ENCODE measurements around the gene LIG1. TPM values are rescaled to one million over a fixed set of nuclear protein-coding genes. Genes with fewer than 3 reads are reported as not detected.
A peak's percentile ranks its signal among the peaks of the same experiment; 100 is the strongest.

LIG1 gene
- total RNA-seq, 2 donors from 2014 or later = 3.1 to 4.2 TPM

DNA sequence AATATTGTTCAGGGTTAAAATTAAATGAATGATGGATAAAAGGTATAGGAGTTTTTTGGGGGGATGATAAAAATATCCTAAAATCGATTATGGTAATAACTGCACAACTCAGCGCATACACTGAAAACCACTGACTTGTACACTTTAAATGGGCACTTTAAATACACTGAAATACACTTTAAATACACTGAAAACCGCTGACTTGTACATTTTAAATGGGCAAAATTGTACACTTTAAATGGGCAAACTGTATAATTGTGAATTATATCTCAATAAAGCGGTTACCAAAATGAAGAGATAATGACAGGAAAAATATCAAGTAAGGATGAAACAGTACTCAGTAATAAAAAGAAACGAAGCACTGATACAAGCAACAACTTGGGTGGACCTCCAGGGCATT lies 1.5 kb downstream of the LIG1 start:
- Histone ChIP-seq H3K4me1 (peaks cover 0 to 14% of the 10 kb centered on the region in 2 donors), H3K4me3 (no peak overlapping the region), H3K9me3 (no peaks in the 10 kb centered on the region), H3K27me3 (no peaks in the 10 kb centered on the region), H3K36me3 (no peaks in the 10 kb centered on the region), H3K27ac (no peak overlapping the region)
- DNase-seq (ENCODE audit: low spot score) = no peak
- TF ChIP-seq, protein P1, sequence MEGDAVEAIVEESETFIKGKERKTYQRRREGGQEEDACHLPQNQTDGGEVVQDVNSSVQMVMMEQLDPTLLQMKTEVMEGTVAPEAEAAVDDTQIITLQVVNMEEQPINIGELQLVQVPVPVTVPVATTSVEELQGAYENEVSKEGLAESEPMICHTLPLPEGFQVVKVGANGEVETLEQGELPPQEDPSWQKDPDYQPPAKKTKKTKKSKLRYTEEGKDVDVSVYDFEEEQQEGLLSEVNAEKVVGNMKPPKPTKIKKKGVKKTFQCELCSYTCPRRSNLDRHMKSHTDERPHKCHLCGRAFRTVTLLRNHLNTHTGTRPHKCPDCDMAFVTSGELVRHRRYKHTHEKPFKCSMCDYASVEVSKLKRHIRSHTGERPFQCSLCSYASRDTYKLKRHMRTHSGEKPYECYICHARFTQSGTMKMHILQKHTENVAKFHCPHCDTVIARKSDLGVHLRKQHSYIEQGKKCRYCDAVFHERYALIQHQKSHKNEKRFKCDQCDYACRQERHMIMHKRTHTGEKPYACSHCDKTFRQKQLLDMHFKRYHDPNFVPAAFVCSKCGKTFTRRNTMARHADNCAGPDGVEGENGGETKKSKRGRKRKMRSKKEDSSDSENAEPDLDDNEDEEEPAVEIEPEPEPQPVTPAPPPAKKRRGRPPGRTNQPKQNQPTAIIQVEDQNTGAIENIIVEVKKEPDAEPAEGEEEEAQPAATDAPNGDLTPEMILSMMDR (IDR thresholded peaks at IDR 0.05) = no peak

DNA sequence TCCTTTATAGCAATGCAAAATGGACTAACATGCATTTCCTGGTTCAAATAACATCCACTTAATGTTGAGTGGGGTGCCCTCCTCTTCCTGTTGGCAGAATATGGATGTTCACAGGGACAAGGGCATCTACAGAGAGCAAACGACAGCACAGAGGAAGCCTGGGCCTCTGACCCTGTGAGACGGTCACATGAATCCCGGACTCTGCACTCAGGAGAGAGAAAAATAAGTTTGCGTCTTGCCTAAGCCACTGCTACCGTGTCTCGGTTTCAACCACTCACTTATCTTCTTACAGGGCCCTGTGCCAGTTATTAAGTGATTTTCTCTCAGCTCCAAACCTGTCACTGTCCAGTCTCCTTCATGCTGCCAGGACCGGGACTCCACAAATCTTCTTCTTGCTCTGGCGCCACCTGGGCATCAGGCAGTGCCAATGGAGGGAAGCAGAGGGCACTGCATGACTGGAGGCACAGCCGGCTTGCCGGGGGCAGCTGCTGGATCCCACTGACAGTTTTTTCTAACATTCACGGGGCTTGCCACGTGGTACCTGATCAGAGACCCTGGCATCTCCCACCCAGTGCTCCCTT lies 11.8 kb downstream of the LIG1 start:
- H3K27me3 ChIP-seq = no peaks in the 10 kb centered on the region
- TF ChIP-seq, protein P1 (IDR thresholded peaks at IDR 0.05) = peak in 1 of 2 donors; percentile 35
- no peaks in the 10 kb centered on the region for H3K36me3 ChIP-seq
- no peak for DNase-seq (ENCODE audit: low spot score)
- H3K4me3 ChIP-seq = no peak overlapping the region
- H3K4me1 ChIP-seq = no peaks in the 10 kb centered on the region
- no peak overlapping the region for H3K27ac ChIP-seq
- no peaks in the 10 kb centered on the region for H3K9me3 ChIP-seq

DNA sequence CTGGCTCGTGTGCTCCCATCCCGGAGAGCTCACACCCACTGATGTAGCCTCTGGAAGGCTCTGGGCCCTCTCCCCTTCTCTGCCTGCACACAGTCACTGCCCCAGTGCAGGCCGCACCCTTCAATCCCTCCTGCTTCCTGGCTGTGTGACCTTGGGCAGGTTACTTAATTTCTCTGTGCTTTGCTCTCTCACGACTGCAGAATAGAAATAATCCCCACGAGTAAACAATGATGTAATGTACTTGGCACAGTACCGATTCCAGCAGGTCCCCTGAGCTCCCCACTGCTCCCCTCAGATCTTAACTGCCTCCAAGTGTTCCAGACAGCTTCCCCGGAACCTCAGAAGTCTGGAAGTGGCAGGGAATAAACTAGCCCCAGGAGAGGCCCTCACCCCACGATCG lies 16.1 kb downstream of the LIG1 start:
- no peaks in the 10 kb centered on the region for H3K27me3 ChIP-seq
- H3K9me3 ChIP-seq = no peaks in the 10 kb centered on the region
- no peaks in the 10 kb centered on the region for H3K36me3 ChIP-seq
- TF ChIP-seq, protein P1 (IDR thresholded peaks at IDR 0.05) = no peak
- DNase-seq (ENCODE audit: low spot score) = no peak
- no peaks in the 10 kb centered on the region for H3K4me1 ChIP-seq
- H3K27ac ChIP-seq = no peak overlapping the region
- H3K4me3 ChIP-seq = no peak overlapping the region

DNA sequence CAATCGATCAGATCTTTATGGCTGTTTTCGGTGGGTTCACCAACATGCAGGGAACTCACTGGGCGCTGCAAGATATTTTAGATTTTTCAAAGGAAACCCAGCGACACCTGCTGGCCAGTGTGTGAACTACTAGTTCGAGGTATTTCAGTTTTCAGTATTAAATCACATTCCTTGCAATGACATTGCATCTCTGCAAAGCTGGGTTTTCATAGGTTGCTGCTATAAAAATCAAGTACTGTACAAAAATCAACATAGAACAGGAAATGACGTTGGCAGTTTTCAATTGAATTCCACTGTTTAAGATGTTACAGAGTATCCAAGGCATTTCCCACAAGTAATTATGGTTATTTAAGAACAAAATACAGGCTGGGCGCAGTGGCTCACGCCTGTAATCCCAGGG lies 17.6 kb downstream of the LIG1 start:
- TF ChIP-seq, protein P1 (IDR thresholded peaks at IDR 0.05) = peak; percentile 85 to 93
- Histone ChIP-seq H3K4me1 (no peaks in the 10 kb centered on the region), H3K27ac (no peak overlapping the region), H3K27me3 (no peaks in the 10 kb centered on the region), H3K4me3 (no peak overlapping the region), H3K36me3 (no peaks in the 10 kb centered on the region), H3K9me3 (no peaks in the 10 kb centered on the region)
- DNase-seq (ENCODE audit: low spot score) = peak; percentile 79

DNA sequence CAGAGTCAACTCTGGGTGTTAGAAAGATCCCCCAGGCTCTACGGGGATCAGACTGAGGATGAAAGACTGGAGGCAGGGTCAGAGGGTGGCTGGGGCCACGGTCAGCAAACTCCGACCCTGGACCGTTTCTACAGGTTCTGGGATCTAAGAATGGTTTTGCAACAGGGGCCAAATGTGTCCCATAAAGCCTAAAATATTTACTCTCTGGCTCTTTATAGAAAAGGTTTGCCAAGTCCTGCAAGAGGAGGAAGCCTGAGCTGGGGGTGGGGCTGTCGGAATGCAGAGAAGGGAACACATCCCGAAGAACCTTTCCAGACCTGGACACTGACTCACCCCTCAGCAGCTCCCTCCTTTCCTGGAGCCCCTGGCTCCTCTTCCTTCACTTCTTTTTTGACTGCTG lies 20.7 kb downstream of the LIG1 start:
- Histone ChIP-seq H3K4me1 (no peaks in the 10 kb centered on the region), H3K27me3 (no peaks in the 10 kb centered on the region), H3K36me3 (no peaks in the 10 kb centered on the region), H3K9me3 (no peaks in the 10 kb centered on the region), H3K4me3 (no peak overlapping the region), H3K27ac (no peak overlapping the region)
- no peak for DNase-seq (ENCODE audit: low spot score)
- TF ChIP-seq, protein P1 (IDR thresholded peaks at IDR 0.05) = no peak

DNA sequence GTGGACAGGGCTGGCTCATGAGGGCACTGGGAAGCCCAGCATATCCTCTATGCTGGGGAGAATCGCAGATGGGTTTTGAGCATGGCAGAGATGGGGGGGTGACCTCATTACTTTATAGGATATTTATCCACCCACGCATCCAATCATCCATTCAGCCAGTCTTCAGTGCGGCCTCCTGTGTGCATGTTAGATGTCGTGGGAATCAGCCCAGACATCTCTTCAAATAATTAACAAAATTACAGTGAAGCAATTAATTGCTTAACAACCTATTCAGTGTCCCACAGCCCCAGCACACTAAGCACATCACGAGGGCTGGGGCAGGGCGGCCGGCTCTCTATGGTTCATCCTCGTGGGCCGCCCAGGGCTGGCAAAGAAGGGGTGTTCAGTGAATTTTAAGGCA lies 21.6 kb downstream of the LIG1 start:
- H3K36me3 ChIP-seq = no peaks in the 10 kb centered on the region
- H3K27ac ChIP-seq = no peak overlapping the region
- TF ChIP-seq, protein P1 (IDR thresholded peaks at IDR 0.05) = no peak
- H3K27me3 ChIP-seq = no peaks in the 10 kb centered on the region
- H3K9me3 ChIP-seq = no peaks in the 10 kb centered on the region
- DNase-seq (ENCODE audit: low spot score) = no peak
- H3K4me3 ChIP-seq = no peak overlapping the region
- no peaks in the 10 kb centered on the region for H3K4me1 ChIP-seq
